CD1c-positive myeloid dendritic cell (primary cell): ENCODE results near the gene UBE2QL1.

ENCODE experiments used
- DNase-seq: peaks from one replicate; pipeline ENCODE4 v3.0.0-alpha.2; 2016; ENCODE audit errors: extremely low spot score

Gene UBE2QL1

GRCh38 chr5:6430418-6431028, 18.1 kb upstream of the UBE2QL1 start:
- DNase-seq = no peak

GRCh38 chr5:6431214-6432195, 17.2 kb upstream of the UBE2QL1 start:
- no peak for DNase-seq

DNA sequence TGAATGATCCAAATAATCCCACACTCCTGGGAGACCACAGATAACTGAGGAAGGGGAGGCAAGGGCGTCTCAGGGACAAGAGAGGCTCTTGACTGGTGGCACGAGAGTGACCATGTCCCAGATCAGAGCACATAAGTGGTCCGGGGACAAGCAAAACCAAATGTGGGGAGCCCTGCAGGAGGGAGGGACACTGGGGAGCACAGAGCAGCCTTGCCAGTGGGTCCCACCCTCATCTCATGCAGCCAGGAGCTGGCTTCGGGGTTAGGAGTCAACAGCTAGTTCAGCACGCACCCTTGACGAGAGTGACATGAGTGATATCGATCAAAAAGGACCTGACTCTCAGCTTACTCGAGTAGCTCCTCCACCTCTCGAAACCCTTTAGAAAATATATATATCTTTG, 16.5 kb upstream of the UBE2QL1 start:
- no peak for DNase-seq

DNA sequence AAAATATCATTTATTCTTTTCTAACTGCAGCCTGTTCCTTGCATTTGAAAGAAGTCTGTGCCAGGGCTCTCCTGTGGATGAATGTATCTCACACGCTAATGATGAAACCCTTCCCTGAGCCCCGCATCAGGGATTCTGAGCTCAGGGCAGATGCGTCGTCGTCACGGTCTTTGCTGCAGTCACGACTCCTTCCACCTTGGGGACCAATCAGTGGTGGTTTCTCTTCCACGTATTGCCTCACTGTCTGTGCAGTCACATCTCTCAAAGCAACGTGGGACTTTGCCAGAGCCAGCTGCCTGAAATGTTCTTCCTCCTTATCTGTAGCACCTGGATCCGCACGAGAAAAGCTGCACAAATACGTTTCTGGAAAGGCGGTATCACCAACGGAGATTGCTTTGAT, 13.9 kb upstream of the UBE2QL1 start:
- DNase-seq = no peak

- DNase-seq = no peak
Measured at GRCh38 chr5:6435356-6435755, 13.3 kb upstream of the UBE2QL1 start.

- DNase-seq = no peak
Measured at GRCh38 chr5:6436715-6437331, 11.8 kb upstream of the UBE2QL1 start.

DNA sequence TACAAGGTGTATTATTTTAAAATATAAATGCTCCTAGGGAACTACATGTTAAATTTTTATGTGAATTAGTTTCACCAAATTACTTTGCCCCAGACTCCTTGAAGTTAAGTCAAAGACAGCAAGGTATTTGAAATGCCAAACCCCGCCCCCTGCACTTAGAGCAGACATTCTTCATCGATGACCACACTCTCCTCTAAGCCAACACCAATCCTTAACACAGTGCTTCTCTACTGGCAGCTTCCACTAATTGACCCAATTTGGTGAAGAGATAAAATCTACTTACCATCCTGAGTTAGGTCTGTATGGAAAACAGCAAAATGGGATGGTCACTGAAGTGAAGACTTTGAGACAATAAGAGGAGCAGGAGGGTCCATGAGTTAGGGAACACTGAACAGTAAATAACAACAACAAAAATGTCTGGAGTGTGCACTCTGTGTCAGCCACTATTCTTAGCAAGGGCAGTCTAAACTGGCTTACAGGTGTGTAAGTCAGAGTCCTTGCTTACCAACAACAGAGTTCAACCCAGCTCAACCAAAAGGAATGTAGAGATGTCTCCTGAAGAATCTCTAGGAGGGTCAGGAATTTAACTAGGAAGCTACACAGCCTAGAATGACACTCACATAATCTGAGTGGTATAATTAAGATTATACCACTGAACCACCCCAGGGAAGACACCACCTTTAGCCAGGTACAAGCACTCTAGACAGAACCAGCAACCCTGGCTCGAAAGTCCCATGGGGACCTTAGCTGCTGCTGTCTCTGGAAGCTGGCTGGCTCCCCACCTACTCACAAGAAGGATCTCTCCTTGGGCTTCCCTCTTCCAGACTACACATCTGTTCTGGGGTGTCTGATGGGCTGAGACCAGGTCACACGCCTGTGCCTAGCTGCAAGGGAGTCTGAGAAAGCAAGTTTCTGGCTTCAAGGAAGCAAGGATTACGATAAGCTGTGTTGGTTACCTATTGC, 8.8 kb upstream of the UBE2QL1 start:
- no peak for DNase-seq

DNA sequence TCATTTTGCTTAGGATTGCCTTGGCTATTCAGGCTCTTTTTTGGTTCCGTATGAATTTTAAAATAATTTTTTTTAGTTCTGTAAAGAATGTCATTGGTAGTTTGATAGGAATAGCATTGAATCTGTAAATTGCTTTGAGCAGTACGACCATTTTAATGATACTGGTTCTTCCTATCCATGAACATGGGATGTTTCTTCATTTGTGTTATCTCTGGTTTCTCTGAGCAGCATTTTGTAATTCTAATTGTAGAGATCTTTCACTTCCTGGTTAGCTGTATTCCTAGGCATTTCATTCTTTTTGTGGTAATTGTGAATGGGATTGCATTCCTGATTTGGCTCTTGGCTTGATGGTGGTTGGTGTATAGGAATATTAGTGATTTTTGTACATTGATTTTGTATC, 6.3 kb upstream of the UBE2QL1 start:
- DNase-seq = no peak

DNA sequence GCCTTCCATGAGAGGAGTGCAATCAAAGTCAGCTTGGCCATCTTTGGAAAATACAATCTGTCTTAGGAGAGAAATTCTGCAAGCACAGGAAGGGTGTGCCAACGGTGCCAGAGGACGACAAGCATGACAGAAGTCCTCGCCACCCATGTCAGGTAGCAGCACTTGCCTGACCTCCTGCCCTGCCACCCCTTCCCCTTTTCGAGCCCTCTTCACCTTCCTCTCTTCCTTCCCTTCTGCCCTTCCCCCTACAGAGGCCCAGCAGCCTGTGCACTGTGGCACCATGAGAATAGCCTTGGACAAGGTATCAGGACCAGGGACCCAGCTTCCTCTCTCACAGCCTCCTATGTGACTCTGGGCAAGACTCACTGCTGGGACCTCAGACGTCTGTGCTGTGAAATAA, 5.3 kb upstream of the UBE2QL1 start:
- DNase-seq = no peak

DNA sequence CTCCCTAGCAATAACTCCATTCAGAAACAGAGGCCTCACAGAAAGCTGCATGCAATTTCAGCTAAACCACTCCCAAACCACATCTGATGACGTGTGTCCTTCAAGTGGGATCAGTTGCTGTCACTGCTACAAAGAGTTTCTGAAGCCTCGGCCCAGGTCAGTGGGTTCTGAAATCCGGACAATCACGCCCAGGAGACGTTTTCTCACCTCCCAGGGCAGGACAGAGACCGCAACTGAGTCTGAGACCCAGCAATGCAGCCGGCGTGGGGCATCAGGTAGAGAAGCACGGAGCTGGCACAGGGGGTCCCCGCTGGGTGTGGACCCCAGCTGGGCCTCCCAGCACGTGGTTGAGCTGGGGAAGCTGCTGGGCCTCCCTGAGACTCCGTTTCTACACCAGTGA, 2.6 kb upstream of the UBE2QL1 start:
- no peak for DNase-seq

DNA sequence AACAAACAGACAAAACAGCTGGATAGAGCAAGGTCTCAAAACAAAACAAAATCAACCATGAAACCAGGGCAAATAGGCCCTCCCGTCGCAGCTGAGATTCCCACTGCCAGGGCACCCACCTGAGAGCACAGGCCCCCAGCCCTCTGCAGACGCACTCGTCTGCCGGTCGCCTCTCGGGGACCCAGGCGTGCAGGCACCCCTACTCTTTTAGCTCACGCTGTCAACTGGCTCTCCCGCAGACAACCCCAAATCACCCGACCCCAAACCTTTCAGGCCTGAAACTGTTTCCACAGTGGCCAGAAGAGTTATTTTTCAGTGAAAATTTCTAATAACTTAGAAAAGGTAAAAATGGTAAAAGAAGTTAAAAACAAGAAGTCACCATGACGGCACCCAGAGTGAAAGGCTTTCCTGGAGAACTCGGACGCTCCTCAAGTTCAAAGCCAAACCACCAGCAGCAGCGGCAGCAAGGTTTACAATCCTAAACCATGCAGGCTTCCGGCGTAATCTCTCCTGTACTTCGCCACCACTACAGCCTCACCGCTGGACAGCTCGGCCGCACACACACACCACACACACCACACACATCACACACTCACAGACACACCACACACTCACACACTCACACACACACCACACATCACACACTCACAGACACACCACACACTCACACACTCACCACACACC, 1.9 kb upstream of the UBE2QL1 start:
- no peak for DNase-seq

DNA sequence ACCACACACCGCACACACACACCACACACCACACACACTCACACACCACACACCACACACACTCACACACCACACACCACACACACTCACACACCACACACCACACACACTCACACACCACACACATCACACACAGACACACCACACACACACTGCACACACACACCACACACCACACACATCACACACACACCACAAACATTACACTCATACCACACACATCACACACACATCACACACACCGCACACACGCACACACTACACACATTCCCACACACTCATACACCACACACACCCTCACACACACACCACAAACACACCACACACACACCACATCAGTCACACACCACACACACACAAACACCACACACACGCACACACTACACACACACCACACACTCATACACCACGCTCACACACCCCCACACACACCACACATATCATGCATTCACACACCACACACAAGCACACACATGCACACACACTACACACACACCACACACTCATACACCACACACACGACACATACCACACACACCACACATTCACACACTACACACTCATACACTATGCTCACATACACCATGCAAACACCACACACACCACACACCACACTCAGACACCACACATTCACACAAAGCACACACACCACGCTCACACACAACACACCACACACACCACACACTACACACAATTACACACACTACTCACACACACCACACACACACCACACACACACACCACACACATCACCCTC, 1.1 kb upstream of the UBE2QL1 start:
- DNase-seq = no peak

DNA sequence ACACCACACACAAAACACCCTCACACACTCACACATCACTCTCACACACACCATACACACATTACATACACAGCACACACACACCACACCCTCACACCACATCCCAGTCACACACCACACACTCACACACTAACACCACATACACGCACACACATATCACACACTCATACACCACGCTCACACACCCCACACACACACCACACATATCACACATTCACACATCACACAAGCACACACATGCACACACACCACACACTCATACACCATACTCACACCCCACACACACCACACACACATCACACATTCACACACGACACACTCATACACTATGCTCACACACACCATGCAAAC, 543 bp upstream of the UBE2QL1 start:
- no peak for DNase-seq

DNA sequence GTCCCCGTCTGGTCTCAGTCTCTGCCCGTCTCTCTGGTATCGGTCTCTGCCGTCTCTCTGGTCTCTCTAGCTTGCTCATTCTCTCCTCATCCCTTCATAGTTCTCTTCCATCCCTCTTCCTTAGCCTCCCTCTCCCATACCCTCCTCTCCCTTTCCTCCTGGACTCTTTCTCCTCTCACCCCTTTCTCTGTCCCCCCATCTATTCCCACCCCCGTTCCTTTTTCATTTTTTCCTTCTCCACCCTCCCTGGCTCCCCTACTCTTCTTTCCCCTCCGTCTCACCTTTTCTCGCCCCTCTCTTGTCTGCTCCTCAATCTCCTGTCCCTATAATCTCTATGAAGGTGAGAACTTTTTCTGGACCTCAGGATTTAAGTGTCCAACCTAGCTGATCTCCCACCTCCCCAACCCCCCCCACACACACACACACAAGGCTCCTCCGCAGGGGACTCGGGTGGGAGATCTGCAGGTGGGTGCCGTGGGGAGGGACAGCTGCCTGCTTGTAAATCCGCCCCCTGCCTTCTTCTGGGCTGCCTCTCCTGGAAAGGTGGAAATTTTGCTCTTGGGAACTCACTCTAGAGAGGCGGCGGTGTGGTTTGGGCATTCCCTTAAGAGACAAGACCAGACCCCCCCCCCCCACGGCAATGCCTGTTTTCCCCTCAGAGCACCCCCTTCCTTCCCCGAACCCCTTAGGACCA, 953 bp downstream of the UBE2QL1 start:
- DNase-seq = no peak

- no peak for DNase-seq
Measured at GRCh38 chr5:6450319-6450833, 1.7 kb downstream of the UBE2QL1 start.

DNA sequence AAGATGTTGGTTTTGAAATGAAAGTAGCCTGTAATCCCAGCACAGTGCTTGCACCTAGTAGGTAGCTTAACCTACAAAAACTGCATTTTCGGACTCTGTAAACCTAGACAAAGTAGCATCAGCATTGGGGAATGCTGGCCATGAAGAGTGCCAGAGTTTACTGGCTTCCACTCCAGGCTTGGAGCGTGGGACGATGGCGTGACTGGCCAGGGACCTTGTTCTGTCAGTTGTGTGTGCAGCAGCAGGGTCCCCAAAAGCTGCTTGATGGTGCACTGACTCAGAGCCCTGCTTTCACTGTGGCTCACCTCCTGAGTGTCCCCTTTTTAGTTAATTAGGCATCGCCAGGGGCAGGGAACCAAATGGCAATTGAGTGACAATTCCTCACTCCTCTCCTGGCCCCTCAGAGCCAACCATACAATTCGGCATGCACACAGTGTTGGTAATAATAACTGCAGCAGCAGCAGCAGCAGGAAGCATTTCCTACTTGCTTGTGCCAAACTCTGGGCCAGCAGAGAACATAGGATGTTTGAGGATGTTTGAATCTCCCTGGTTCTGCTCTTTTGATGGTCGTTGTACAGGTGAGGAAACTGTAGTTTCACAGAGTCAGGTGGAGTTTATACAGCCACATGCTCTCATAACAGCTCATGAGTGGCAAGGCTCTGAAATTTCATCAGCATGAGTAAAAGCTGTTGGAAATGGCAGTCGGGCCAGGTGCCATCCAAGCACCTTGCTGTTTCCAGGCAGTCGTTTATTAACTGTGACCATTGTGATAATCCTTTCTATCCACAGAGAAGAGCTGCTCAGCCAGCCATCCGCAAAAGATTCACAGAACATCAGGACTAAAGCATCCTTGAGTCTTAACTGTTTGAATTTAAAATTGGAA, 4.2 kb downstream of the UBE2QL1 start:
- DNase-seq = no peak

DNA sequence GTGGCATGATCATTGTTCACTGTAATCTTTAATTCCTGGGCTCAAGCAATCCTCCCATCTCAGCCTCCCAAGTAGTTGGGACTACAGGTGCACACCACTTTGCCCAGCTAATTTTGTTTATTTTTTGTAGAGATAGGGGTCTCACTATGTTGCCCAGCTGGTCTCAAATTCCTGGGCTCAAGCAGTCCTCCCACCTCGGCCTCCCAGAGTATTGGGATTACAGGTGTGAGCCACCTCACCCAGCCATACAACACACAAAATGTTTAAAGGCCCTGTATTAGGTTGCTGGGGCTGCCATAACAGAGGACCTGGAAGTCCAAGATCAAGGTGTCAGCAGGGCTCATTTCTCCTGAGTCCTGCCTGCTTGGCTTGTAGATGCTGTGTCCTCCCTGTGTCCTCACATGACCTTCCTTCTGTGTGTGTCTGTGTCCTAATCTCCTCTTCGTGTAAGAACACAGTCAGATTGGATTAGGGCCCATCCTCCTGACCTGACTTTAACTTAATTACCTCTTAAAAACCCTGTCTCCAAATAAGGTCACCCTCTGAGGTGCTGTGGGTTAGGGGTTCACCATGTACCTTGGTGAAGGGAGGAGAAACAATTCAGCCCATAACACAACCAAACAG, 5.4 kb downstream of the UBE2QL1 start:
- DNase-seq = no peak

DNA sequence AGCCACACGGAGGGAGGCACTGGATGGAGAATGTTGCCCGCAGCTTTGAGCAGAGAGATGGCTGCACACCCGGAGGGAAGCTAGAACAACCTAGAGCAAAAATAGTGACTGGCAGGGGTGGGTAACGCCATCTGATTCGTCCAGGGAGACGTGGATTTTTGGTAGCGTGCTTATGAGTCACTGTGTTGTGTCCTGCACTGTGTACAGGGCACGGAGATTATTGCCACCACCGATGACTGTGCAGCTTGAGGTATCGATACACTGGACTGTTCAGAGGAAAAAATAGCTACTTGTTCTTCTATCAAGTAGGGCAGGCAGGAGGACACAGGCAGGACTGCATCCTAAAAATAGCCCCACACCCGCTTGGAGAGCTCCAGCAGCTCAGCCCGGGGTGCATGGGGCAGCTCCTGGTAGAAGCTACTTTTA, 6.0 kb downstream of the UBE2QL1 start:
- DNase-seq = no peak
